Left renal pelvis (tissue), 4 donors: ENCODE results near the gene MEP1A. TPM values are rescaled to one million over a fixed set of nuclear protein-coding genes. Genes with fewer than 3 reads are reported as not detected.
A peak's percentile ranks its signal among the peaks of the same experiment; 100 is the strongest.
"Not testable (repeated sequence)": the region's sequence is repeated elsewhere in the genome, so short reads cannot be mapped to it uniquely, and the experiment has no call there.

ENCODE experiments used
- DNase-seq, 4 donors: peaks; one replicate each; pipeline ENCODE4 v3.0.0-alpha.2; 2013; ENCODE audit warnings: low read depth in 4 of 4, low spot score in 3 of 4
- polyA plus RNA-seq, 4 donors: library from polyadenylated mRNA; unstranded; fragments of 120-200 nt; gene quantifications; one replicate each; pipeline ENCODE4 v1.2.1, GENCODE V29; 2013; ENCODE audit not compliant: insufficient read length in 4 of 4

MEP1A gene
- polyA plus RNA-seq, 4 donors: not detected

- no peak for DNase-seq
Measured at GRCh38 chr6:46832816-46833215, 39.6 kb downstream of the MEP1A start.

DNA sequence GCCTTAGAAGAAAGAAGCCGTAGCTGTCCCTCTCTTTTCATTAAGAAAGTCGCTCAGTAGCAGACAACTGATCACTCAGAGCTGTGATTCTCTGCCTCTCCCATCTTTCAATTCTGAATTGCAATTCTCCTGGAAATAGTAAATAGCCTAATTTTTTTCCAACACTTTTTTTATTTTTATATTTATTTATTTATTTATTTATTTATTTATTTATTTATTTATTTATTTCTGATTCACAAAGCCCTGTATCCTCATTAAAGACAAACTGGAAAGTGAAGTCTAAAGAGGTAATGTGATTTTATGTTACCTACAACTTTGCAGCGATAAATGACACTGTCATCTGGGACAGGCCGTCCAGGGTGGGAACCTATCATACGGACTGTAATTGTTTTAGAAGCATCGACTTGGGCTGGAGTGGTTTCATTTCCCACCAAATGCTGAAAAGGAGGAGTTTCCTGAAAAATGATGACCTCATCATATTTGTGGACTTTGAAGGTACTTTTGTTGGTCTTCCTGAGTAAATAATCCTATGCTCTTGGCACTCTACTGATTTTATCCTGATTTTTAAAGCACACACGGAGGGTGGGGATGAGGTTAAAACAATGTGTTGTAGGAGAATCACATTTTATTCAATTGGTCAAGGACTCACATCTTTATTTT lies 41.2 kb downstream of the MEP1A start:
- not testable (repeated sequence) for DNase-seq

DNA sequence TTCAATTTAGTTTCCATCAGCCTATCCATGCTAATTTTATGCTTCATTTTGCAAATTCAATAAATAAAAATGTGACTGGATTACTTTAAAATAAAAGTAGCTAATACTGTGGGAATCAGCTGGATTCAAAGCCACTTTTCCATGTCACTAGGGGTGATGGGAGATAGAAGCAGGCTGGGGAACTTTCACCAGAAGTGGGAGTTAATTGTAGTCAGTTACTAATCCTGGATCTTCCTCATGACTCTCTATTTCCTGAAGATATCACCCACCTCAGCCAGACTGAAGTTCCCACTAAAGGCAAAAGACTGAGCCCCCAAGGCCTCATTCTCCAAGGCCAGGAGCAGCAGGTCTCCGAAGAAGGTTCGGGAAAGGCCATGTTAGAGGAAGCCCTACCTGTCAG lies 41.8 kb downstream of the MEP1A start:
- DNase-seq: not testable (repeated sequence)

- DNase-seq: no peak
Measured at GRCh38 chr6:46838033-46838432, 44.8 kb downstream of the MEP1A start.

DNA sequence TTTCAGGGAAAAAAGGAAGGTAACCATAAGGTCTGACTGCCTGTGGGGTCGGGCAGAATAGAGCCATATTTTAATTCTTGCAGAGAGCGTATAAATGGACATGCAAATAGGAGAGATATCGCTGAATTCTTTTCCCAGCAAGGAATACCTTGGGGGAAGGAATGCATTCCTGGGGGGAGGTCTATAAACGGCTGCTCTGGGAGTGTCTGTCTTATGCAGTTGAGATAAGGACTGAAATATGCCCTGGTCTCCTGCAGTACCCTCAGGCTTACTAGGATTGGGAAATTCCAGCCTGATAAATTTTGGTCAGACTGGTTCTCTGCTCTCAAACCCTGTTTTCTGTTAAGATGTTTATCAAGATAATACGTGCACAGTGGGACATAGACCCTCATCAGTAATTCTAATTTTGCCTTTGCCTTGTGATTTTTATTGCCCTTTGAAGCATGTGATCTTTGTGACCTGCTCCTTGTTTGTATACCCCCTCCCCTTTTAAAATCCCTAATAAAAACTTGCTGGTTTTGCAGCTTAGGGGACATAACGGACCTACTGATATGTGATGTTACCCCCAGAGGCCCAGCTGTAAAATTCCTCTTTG lies 49.2 kb downstream of the MEP1A start:
- DNase-seq: not testable (repeated sequence)

DNA sequence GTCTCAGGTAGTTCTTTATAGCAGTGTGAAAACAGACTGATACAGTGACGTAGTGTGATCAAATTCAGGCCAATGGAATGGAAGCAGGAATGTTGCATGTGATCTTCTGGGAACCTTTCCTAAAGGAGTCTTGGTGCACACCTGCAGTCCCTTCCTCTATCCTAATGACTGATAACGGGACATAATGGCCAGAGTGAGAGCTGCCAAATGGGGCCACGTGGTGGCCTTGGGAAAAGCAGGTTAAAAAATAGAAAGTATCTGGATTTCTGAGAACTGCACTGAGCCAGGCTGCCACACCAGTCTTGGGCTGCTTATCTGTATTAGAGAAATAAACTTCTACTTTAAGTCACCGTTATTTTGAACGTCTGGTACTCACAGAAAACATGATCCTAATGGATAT lies 51.9 kb downstream of the MEP1A start:
- DNase-seq: no peak

GRCh38 chr6:46848684-46849360 lies 55.6 kb downstream of the MEP1A start:
- DNase-seq: peak; percentile 55 to 70 (median 68)

DNA sequence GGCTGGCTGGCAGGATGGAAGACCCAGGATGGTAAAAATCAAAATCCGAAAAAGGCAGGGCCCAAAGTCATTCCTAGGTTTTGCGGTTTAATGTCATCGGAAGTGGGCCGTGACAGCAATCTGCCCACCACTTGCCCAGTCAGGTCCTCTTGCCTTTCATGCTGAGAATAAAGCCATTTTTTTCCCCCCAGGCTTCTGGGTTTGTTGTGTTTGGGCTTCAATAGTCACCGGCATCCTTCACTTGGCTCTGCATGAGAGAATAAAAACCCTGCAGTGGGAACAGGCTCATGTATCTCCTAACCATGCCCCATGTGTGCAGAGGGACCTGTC lies 56.1 kb downstream of the MEP1A start:
- DNase-seq: no peak

- no peak for DNase-seq
Measured at GRCh38 chr6:46850792-46851191, 57.6 kb downstream of the MEP1A start.

DNA sequence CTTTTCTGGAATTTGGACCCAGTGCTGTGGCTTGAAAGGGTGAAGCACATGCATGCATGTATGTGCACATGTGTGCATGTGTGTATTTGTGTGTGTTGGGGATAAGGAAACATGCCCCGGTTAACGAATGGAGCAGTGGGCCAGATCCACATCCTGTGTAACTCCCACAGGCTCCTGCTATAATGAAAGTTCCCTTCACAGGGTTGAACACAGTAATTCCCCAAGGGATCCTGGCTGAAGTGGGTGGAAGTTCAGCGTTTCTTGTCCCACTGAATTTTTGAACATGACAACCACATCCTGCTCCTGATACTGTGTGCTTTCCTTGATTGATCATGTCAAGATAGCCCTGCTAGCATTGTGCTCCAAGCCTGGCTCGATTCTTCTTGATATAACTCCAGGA lies 58.4 kb downstream of the MEP1A start:
- not testable (repeated sequence) for DNase-seq

DNA sequence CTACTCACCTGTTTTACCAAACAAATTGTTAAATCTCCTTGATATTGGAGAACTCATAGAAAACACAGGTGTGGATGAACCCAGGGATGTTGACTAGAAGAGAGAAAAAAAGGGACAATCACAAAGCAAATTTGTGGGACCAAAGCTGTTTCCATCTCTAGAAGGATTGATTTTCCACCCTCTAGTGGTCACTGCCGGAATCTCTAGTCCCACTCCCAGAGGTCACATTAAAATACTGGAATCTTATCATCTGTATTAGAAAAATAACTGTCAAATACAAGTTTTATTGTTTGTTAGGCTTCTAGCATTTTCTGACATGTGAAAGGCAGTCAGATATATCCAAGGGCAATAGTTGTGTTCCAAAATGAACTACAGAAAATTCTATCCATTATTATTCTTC lies 62.8 kb downstream of the MEP1A start:
- DNase-seq: not testable (repeated sequence)

GRCh38 chr6:46862381-46862780 lies 69.2 kb downstream of the MEP1A start:
- DNase-seq: no peak

GRCh38 chr6:46863791-46864190 lies 70.6 kb downstream of the MEP1A start:
- no peak for DNase-seq

DNA sequence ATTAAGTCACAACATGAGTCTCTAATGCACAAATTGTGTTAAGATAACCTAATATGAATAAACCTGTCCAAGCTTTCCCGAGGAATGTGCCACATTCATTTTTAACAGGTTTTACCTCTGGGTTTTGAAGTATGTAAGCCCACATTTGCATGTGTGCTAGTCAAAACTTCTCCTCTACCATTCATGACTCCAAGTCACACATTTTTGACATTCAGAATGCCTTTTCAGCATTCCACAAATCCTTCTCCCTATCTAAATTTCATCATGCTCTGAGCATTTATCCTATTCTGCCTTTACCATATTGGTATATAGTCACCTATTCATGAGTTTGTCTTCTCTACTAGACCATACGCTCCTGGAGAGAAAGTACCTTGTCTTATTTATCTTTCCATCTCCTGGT lies 72.0 kb downstream of the MEP1A start:
- DNase-seq: no peak

DNA sequence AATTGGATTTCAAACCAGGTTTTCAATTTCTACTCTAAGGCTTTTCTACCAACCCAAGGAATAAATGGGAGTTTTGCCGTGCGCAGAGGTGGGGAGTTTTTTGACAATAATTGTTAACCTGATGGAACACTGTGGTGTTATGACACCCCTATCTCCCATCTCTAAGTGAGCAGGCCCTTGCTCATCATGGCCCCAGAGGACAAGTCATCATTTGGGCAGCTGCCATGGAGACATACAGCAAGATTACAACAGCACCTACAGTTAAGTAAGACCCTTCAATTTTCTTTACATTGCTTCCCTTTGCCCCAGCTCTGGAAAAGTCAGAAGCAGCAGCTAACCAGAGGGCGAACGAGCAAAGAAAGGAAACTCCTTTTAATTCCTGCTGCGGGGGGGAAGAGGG lies 74.2 kb downstream of the MEP1A start:
- no peak for DNase-seq

DNA sequence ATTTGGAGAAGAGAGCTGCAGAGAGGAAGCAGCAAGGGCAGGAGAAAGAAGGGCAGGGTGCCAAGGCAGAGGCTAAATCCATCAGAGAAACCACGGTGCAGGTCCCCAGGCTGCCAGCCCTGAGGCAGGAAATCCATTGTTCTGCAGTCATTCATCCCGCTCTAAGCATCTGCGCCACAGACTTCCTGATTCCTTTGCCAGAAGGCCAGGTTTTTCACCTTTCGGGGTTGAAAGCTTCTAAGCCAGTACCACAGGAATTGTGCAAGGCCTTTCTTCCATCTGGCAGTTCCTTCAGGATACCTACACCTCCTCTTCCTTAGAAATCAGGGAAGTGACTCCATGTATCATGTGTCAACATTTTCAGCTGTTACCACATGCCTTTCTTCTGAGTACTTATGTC lies 82.9 kb downstream of the MEP1A start:
- no peak for DNase-seq

GRCh38 chr6:46879003-46879402 lies 85.8 kb downstream of the MEP1A start:
- no peak for DNase-seq

DNA sequence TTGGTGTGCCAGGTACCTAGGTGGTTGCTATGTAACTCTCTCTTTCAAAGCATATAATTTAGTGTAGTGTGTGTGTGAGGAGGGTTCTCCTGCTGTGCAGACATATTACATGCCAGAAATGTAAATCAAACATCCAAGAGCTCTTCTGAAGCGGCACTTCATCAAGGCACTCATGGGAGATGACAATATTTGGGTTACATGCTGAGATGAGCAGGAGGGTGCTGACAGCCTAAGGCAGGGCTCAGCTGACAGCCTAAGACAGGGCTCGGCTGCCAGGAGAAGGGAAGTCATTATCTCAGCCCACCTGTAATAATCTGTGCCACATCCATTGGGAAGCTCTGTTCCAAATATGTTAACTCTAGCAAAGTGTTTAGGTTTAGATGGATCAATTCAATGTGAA lies 89.5 kb downstream of the MEP1A start:
- no peak for DNase-seq

DNA sequence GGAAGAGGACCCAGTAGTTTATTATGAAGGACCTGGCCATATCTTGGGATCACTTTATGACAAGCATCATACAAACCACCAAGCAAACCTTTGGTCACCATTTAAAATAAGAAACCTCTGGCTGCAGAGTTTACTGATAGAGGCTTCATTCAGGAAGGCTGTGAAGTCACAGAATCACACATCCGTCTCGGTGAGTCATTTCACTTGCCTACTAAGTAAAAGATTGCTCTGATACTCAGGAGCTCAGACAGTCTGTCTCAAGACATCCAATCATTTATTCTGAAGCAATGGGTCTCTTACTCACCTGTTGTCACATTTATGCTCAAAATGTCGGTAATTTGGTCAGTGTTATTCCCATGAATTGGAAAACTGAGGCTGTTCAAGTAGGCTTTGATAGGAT lies 94.8 kb downstream of the MEP1A start:
- no peak for DNase-seq

DNA sequence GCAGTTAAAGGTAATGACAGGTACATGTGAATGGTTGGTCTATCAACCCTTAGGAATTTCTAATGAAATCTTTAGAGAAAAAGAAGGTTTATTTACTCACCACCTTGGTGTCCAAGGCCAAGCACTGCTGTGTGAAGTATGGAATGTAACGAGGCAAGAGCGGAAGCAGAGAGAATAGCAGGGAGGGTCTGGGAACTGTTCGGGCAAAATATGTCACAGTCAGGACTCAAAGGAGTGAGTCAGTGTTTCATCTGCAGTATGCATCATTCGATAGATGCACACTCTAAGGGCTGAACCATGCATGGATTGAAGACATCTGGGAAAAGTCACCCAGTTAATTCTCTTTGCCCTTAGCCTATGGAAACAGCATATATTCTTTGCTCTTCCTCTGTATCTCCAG lies 95.4 kb downstream of the MEP1A start:
- DNase-seq: no peak
